Stimulated activated CD4-positive, alpha-beta T cell treated with anti-CD3 and anti-CD28 coated beads, Interleukin-15, amount 100 ng/mL, for 1 hour (primary cell): ENCODE results near the gene KANSL1.

ENCODE experiments used
- DNase-seq, 2 donors: peaks; one replicate each; pipeline ENCODE4 v3.0.0-alpha.2; 2020; ENCODE audit warnings: low read depth in 1 of 2, low spot score in 1 of 2

Gene KANSL1

GRCh38 chr17:45987706-45988105, 205.5 kb downstream of the KANSL1 start:
- no peak for DNase-seq

- DNase-seq, result no peak
Measured at GRCh38 chr17:45986056-45986455, 207.2 kb downstream of the KANSL1 start.

GRCh38 chr17:45985447-45985846, 207.8 kb downstream of the KANSL1 start:
- no peak for DNase-seq

GRCh38 chr17:45984368-45984767, 208.9 kb downstream of the KANSL1 start:
- no peak for DNase-seq

- no peak for DNase-seq
Measured at GRCh38 chr17:45983614-45984310, 209.5 kb downstream of the KANSL1 start.

- no peak for DNase-seq
Measured at GRCh38 chr17:45982791-45983613, 210.2 kb downstream of the KANSL1 start.

- DNase-seq, result no peak
Measured at GRCh38 chr17:45981306-45981705, 211.9 kb downstream of the KANSL1 start.

GRCh38 chr17:45980855-45981254, 212.4 kb downstream of the KANSL1 start:
- DNase-seq, result no peak
